GM19193 (cell line): ENCODE results near the gene COL7A1.

Source experiments
- POLR2A ChIP-seq: IDR thresholded peaks from 4 replicates; pipeline ENCODE4 v1.6.1; 2011; ENCODE audit not compliant: insufficient read depth, insufficient read length; ENCODE audit errors: extremely low read depth

Gene COL7A1

DNA sequence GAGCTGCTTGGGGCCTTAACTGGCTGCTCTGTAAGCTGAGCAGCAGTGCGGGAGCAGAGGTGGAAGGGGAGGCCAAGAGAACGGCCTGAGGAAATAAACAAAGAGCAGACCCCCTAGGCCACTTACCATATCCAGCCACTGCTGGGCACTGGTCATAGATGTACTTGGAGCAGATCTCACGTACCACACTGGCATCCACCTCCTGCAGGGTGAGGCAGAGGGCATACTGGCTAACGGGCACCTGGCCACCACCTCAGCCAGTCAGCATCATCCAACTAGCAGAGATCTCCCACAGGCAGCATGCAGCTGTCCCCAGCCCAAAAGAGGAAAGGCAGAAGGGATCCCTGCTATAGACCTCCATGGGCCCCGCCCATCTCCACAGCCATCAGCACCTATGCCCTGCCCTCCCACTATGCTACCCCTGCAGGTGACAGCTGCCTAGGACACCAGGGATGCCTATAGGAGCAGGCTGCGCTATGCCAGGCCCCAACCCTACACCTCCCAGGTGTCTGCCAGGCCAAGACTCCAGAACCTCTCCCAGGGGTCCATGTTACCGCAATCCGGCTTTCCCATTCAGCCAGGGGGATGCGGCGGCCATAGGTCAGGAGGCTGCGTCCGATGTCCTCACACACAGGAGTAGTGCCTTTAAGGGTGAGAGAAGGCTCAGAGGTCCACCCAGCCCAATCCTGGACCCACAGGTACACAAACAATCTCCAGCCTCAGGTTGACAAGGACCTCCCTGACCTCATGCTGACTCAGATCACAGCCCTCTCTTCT lies 4.6 kb upstream of the COL7A1 start:
- TF ChIP-seq POLR2A, result no peak

DNA sequence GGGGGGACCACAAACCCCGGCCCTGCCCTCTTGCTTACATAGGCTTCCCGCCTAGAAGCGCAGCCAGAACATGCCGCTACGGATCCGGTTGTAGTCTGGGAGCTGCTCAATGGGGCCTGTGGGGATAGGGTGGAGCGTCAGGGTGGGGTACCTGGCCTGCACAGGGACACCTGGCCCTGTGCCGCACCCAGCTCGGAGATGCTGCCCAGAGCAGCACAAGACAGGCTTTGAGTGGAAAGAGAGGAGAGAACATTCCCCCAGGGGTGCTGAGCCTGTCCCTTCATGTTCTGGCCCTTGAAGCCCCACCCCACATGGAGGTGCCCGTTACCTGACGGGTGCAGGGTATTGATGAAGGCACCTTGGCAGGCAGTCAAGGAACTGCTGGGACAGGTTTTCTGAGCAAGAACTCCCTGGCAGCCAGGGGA lies 4.0 kb upstream of the COL7A1 start:
- TF ChIP-seq POLR2A, result no peak

DNA sequence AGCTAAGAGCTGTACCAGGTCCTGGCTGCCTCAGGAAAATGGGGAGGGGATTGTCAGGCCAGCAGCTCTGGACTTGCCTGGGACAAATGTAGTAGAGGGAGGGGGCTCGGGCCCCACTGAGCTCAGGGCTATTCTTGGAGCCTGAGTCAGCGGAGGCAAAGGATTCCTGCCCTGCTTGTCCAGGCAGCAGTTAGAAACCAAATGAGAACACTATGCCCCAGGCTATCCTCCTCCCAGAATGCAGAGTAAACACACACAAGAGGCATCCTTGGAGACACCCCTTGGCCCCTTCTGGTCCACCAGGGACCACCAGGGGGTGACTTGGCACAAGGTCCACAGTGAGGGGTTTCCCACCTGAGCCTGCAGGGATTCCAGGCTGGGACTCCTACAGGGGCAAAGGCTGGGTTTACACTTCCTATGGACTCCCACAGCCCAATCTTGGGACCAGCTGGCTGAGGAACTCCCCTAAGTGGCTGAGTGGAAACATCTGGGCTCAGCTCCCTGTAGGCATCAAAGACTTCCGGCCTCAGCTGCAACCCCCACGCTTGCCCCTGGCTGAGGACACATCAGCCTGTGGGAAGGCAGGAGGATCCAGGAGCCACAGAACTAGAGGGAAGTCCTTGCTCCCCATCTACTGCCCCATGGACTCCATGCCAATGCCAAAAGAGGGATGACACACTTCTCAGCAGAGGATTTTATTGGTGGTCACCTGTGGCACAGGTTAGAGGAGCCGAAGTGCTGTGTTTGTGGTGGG lies 3.4 kb upstream of the COL7A1 start:
- TF ChIP-seq POLR2A, result no peak

DNA sequence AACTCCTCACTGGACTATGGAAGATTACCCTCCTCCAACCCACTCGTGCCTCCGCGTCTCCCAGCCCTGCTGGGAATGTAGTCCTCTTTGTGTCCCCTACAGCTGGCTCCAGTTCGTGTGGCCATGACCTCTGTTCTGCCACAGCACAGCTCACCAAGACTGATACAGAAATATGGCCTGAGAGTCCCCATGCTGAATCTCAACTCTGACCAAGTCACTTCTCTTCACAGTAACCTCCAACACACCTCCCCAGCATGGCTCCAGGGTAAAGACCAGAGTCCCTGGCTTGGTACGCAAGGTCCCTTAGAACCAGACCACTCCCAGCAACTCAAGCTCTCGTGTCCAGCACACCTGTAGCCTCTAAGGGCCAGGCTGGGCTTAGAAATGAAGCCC lies 2.3 kb upstream of the COL7A1 start:
- TF ChIP-seq POLR2A, result no peak

DNA sequence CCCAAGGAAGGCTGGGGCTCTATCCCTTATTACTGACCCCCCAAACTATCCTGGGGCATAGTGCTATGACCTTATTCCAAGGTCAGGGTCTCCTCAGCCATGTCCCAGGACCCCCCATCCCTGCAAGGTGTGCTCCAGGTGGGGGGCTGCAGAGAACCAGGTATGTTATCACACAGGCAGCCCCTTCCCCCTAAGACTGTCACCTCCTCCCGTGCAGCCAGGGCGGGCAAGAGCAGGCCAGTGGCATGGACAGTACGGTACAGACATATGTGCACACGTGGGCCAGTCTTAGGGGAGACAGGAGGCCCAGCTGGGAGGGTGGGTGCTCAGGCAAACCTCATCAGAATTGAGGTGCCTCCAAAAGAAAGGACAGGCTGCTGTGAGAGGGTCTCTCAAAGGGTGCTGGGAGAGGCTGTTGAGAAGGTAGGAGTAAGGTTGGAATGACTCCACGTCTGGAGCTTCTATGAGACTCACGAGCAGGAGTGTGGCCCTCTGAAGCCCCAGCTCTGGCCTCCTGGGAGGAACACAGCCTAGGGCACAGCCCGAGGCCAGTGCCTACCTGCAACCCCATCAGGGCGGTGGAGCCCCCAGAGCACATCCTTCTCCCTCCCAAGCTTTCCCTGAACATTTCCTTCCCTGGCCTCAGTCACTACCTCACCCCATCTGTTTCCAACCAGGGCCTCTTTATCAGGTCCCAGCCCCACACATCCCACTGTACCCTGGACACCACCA lies 1.7 kb upstream of the COL7A1 start:
- no peak for TF ChIP-seq POLR2A

DNA sequence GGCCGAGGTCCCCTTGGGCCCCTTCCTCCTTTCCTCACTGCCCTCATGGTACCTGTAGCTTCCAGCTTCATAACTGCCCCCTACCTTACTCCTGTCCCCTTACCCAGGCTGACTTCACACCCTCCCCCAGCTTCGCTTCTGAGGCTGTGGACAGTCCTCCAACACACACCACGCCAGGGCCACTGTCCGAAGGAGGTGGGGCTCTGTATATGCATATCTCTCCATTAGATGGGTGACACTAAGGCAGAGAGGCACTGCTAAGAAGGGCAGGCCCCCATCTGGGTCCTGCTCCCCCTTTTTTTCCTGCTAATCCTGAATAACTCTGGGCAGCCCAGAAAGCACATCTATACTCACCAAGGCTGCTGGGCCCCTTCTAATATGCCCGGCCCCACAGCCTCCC lies 1.0 kb upstream of the COL7A1 start:
- TF ChIP-seq POLR2A, result no peak

DNA sequence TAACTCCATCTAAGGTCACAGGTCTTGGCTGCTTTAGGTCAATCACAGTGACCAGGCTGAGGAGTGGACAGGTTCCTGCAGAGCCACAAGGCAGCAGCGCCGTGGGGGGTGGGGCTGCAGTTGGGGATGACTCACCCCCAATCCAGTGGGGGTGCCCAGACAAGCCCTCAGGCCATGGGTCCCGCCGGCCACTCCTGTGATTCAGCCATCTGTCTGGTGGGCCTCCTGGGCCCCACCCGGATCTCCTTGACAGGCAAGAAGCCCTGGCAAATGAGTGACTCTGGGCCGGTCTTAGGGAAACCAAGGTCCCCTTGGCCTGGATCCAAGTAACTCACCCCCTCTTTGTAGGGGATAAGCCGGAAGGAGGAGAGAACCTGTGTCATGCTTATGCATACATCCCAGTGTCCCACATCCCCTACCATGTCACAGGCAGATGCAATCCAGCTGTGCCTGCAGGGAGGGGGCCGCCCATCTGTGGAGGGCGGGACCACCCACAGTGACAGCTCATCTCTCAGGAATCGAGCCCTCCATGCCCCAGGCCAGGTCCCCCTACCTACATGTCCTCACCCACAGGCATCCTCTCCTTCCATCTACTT lies 495 bp upstream of the COL7A1 start:
- TF ChIP-seq POLR2A, result no peak

DNA sequence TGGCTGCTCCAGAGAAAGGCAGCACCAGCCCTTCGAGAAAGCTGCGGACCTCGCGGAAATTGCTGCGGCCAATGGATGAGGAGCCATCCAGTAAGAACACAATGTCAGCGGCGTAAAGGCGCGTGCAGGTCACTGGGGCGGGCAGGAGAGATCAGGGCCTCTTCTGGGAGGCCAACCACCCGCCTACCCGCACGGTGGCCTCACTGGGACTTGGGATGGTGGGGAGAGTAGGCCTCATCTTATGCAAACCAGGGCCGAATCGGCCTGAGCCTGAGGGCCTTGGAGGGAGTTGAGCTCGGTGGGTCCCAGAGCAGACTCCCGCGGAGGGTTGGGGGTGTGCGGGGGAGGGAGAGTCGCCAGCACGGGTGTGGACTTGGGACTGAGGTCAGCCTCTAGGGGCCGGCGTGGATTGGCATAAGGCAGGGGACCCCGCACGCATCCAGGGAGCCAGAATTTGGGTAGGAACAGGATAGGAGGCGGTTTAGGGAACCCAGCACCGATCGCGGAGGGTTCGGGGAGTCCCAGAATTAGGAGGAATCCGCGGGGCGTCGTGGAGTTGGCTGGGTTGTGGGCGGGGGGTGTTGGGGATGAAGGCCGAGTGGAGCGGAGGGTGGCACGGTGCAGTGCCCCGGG lies 596 bp downstream of the COL7A1 start:
- no peak for TF ChIP-seq POLR2A

DNA sequence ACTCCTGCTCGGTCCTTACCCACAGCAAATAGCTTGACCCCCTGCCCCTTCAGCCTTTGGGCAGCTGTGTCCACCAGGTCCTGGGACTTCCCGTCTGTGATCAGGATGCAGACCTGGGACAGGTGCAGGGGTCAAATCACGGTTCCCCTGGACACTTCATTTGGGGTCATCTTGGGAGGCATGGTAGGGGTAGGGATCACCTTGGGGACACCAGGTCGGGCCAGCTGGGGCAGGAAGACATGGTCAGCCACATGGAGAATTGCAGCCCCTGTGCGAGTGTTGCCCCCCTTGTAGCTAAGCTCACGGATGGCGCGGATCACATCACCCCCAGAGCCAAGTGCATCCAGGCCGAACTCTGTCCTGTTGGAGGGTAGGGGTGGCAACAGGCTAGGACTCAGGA lies 1.8 kb downstream of the COL7A1 start:
- no peak for TF ChIP-seq POLR2A

DNA sequence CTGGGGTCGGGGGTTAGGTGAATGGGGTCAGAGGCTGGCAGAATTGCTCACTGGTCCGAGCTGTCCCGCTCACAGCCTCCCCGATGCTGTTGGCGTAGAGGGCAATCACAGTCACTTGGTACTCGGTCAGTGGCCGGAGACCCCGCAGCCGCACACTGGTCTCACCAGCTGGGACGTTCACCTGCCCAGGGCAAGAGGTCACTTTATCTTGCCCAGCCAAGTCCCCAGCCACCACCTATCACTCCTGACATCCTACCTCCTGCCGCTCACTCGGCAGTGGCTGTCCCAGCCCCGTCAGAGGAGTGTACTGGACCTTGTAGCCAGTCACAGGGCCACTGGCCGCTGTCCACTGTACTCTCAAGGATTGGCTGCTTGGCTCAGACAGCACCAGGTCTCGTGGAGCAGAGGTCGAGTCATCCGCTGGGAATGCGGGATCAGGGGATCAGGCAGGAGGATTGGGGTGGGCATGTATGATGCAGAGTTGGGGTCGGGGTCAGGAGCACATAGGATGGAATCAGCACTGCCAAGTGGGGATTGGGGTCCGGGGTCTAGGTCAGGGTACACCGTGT lies 2.5 kb downstream of the COL7A1 start:
- no peak for TF ChIP-seq POLR2A

DNA sequence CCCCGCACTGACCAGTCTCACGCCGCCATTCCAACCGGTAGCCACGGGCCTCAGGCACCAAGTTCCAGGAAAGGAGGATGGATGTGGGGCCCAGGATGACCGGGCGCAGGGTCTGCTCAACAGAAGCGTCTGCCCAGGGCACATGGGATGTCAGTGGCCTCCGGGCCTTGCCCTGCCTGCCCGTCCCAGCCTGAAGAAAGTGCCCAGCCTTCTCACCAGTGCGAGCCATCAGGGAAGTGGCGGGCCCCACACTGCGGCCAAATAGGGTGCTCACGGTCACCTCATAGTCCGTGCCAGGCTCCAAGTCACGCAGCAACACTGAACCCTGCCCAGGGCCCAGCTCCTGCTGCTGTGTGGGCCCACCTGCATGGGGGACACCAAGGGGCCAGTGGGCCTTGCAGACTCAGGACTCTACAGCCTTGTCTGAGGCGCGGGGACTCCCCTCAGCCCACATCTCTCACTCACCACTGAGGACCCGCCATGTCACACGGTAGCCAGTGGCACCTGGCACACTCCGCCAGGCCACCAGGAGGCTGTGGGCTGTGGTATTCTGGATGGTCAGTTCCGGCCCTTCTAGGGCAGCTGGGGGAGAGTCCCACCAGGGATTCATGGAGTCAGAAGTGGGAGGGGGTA lies 3.1 kb downstream of the COL7A1 start:
- TF ChIP-seq POLR2A, result no peak

DNA sequence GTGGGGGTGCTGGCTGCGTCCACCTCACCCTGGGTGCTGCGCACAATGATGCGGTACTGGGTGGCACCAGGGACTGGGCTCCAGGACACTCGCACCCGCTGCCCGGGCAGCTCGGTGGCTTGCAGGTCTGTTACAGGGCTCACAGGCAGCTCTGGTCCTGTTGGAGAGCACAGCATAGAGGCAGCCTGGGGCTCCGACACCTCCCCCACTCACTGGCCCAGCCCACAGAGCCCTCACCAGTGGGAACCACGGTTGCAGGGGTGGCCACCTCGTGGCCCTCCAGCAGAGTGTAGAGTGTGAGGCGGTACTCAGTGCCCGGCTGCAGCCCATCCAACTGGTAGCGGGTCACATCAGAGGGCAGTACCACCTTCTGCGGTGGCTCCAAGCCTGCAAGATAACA lies 3.7 kb downstream of the COL7A1 start:
- TF ChIP-seq POLR2A, result no peak

DNA sequence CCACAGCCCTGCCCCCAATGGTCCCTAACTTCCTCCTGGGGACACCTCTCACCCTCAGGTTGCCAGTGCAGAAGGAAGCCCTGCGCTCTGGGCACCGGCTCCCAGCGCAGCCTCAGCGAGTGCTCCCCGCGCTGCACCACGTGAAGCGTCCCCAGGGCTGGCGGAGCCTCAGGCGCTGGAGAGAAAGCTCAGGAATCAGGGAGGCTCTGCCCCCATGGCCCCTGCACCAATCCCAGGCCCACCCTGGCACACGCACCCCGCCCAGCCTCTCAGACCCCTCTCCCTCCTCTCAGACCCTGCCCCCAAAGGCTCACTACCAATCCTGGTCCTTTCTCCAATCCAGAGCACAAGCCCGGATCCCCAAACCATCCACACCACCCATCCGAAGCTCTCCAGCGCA lies 6.9 kb downstream of the COL7A1 start:
- TF ChIP-seq POLR2A, result no peak

DNA sequence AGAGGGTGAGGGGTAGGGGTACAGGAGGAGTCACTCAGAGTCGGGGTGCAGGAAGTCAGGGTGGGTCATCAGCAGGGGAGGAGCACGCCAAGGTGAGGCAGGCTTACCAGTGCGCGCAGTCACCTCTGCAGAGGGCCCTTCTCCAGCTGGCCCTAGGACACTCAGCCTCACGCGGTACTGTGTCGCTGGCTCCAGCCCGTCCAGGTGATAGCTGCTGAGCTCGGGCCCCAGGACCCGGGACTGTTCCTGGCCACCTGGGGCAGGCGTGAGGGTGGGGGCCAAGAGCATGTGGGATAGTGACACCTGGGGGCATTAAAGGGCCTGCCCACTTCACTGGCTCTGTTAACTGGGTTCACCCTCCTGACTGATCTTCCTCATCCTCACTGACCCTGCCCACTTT lies 7.4 kb downstream of the COL7A1 start:
- TF ChIP-seq POLR2A, result no peak
